Body of pancreas (tissue), 4 donors: ENCODE results near the gene LYST.

ENCODE experiments used
- CTCF ChIP-seq, 7 experiments: fragments of 450-650 bp in 4 of 7; fragments of 200-600 bp in 3 of 7; sonication (generic) in 3 of 7; IDR thresholded peaks; one replicate each; pipeline ENCODE4 v1.5.1; 2016 to 2019; ENCODE audit warnings: antibody characterized with exemption in 7 of 7
- POLR2A ChIP-seq, 3 donors: fragments of 450-650 bp; IDR thresholded peaks; one replicate each; pipeline ENCODE4 v1.6.1; 2016; ENCODE audit warnings: antibody characterized with exemption in 3 of 3, mild to moderate bottlenecking in 2 of 3

- TF ChIP-seq CTCF (IDR thresholded peaks at IDR 0.05) (no peak), POLR2A (IDR thresholded peaks at IDR 0.05) (no peak)
These were observed 158.2 kb downstream of the LYST start for GRCh38 chr1:235708390-235708962.
